ENCODE data around the gene DPY30. TPM values are rescaled to one million over a fixed set of nuclear protein-coding genes. Genes with fewer than 3 reads are reported as not detected.

DPY30 gene
- total RNA-seq, 1 experiment from 2014 or later, result 105 TPM

- no TSS peak for BruUV-seq (replicated peaks)
- no peaks in the 10 kb centered on the region for H3K27me3 ChIP-seq (ENCODE audit: control insufficient read depth, insufficient read depth, low read length)
- H3K27ac ChIP-seq (ENCODE audit: low read length), result peak overlapping the region; percentile 88
- H3K4me1 ChIP-seq (ENCODE audit: control insufficient read depth, insufficient read depth, low read length), result no peaks in the 10 kb centered on the region; the same call in 1 of the 2 replicates
- intact Hi-C loops (cut with micrococcal nuclease; ENCODE audit: unreplicated experiment), result no loop called here
- POLR2A ChIA-PET, result interaction anchor here (0.5 to 1.1 kb wide), 5 partner anchors 22 to 280 kb away, joined by 3 to 10 read pairs (median 5); partner anchors contain the start of gene DPY30
- no peak for DNase-seq (ENCODE audit: low read depth, low spot score)
- no peaks in the 10 kb centered on the region for H3K36me3 ChIP-seq (ENCODE audit: control insufficient read depth, insufficient read depth, low read length)
- H3K4me3 ChIP-seq (ENCODE audit: low read depth in 2 of 2, low read length in 2 of 2), result peak overlapping the region; percentile 76 to 80
- in situ Hi-C loops (cut with HindIII; ENCODE audit: low pct_unique_long_range_greater_than_20kb, low sequenced_read_pairs), result no loop called here
- no peak for TF ChIP-seq POLR2AphosphoS5 (IDR thresholded peaks at IDR 0.05; ENCODE audit: low read depth, low read length)
- TF ChIP-seq SIN3A (IDR thresholded peaks at IDR 0.05; ENCODE audit: borderline replicate concordance, insufficient read depth, low read depth, low read length), result no peak
- TF ChIP-seq CTCF (IDR thresholded peaks at IDR 0.05), result no peak
- no peak for TF ChIP-seq TCF7L2 (IDR thresholded peaks at IDR 0.05; ENCODE audit: low read depth, low read length)
- TF ChIP-seq REST (IDR thresholded peaks at IDR 0.05; ENCODE audit: insufficient read depth in 1 of 2, low read depth in 2 of 2, low read length in 1 of 2), result no peak
- no peak for ATAC-seq
- CTCF ChIA-PET, result interaction anchor here (1.8 kb wide), 1 partner anchor 23 kb away, joined by 11 read pairs; the partner anchor contains the start of gene DPY30
- no peaks in the 10 kb centered on the region for H3K9me3 ChIP-seq (ENCODE audit: control insufficient read depth, insufficient read depth, low read depth, low read length)
These were observed 22.6 kb upstream of the DPY30 start for GRCh38 chr2:32061973-32062861.

- no peaks in the 10 kb centered on the region; the same call in 1 of the 2 replicates for H3K4me1 ChIP-seq (ENCODE audit: control insufficient read depth, insufficient read depth, low read length)
- no peak overlapping the region for H3K4me3 ChIP-seq (ENCODE audit: low read depth in 2 of 2, low read length in 2 of 2)
- no peak for TF ChIP-seq CTCF (IDR thresholded peaks at IDR 0.05)
- no peak for TF ChIP-seq TCF7L2 (IDR thresholded peaks at IDR 0.05; ENCODE audit: low read depth, low read length)
- no peak for TF ChIP-seq REST (IDR thresholded peaks at IDR 0.05; ENCODE audit: insufficient read depth in 1 of 2, low read depth in 2 of 2, low read length in 1 of 2)
- no peak for TF ChIP-seq POLR2AphosphoS5 (IDR thresholded peaks at IDR 0.05; ENCODE audit: low read depth, low read length)
- no peak for TF ChIP-seq SIN3A (IDR thresholded peaks at IDR 0.05; ENCODE audit: borderline replicate concordance, insufficient read depth, low read depth, low read length)
- in situ Hi-C loops (cut with HindIII; ENCODE audit: low pct_unique_long_range_greater_than_20kb, low sequenced_read_pairs) (no loop called here), intact Hi-C loops (cut with micrococcal nuclease; ENCODE audit: unreplicated experiment) (no loop called here)
- ATAC-seq, result no peak
- no peaks in the 10 kb centered on the region for H3K27me3 ChIP-seq (ENCODE audit: control insufficient read depth, insufficient read depth, low read length)
- ChIA-PET POLR2A (interaction anchor here (0.6 kb wide), 1 partner anchor 22 kb away, joined by 3 read pairs; no protein-coding TSS in a partner anchor), CTCF (no interaction called here)
- no peak for DNase-seq (ENCODE audit: low read depth, low spot score)
- no TSS peak for BruUV-seq (replicated peaks)
- no peaks in the 10 kb centered on the region for H3K9me3 ChIP-seq (ENCODE audit: control insufficient read depth, insufficient read depth, low read depth, low read length)
- no peaks in the 10 kb centered on the region for H3K36me3 ChIP-seq (ENCODE audit: control insufficient read depth, insufficient read depth, low read length)
- H3K27ac ChIP-seq (ENCODE audit: low read length), result no peak overlapping the region
These were observed 21.8 kb upstream of the DPY30 start for GRCh38 chr2:32061430-32061829.

Measured in Panc1 (cell line).